H1 (cell line): ENCODE results near the gene TRIB2. TPM values are rescaled to one million over a fixed set of nuclear protein-coding genes. Genes with fewer than 3 reads are reported as not detected.

Experiments used
- CTCF ChIA-PET: fragments of 300-600 bp; sonication (Branson Sonifier 250); formaldehyde crosslinking; loops from one replicate; lab custom pipeline; 2021; ENCODE audit not compliant: partially characterized antibody; lab: Charles Lee
- POLR2A ChIA-PET: fragments of 300-600 bp; sonication (Branson Sonifier 250); formaldehyde crosslinking; loops from one replicate; lab custom pipeline; 2021; ENCODE audit warnings: inconsistent platforms; ENCODE audit not compliant: partially characterized antibody; lab: Charles Lee
- DNase-seq, 2 experiments: peaks; one replicate each; pipeline versions ENCODE4 v3.0.0 to v3.0.0-alpha.2; 2010 to 2022; ENCODE audit warnings: low spot score in 2 of 2, low read depth in 1 of 2, mixed read lengths in 1 of 2
- FAIRE-seq: peaks from 2 replicates; lab custom pipeline; 2011; peaks lifted over from hg19 to GRCh38; lab: Jason Lieb, UNC
- H2AFZ ChIP-seq: 2 replicates; pipeline ENCODE4 v1.8.1; 2012; ENCODE audit warnings: low read length, inconsistent platforms
- H2AK5ac ChIP-seq: 2 replicates; pipeline ENCODE4 v1.6.1; 2013; ENCODE audit warnings: low read depth, low read length
- H2BK120ac ChIP-seq: replicated peaks from 2 replicates; pipeline ENCODE3; 2013; ENCODE audit warnings: low read depth, low read length, inconsistent platforms
- H2BK12ac ChIP-seq: 2 replicates; pipeline ENCODE4 v1.6.1; 2013; ENCODE audit warnings: low read depth, low read length
- H2BK15ac ChIP-seq: 2 replicates; pipeline ENCODE4 v1.6.1; 2013; ENCODE audit warnings: low read length
- H2BK20ac ChIP-seq: 2 replicates; pipeline ENCODE4 v1.6.1; 2013; ENCODE audit warnings: low read length
- H2BK5ac ChIP-seq: 2 replicates; pipeline ENCODE4 v1.6.1; 2013; ENCODE audit warnings: low read depth, low read length
- H3K14ac ChIP-seq: 2 replicates; pipeline ENCODE4 v1.6.1; 2013; ENCODE audit warnings: inconsistent platforms; ENCODE audit not compliant: insufficient read length
- H3K18ac ChIP-seq: 2 replicates; pipeline ENCODE4 v1.6.1; 2013; ENCODE audit warnings: low read length; ENCODE audit errors: extremely low read depth
- H3K23ac ChIP-seq: 2 replicates; pipeline ENCODE4 v1.6.1; 2013; ENCODE audit warnings: inconsistent platforms; ENCODE audit not compliant: insufficient read length
- H3K23me2 ChIP-seq: 2 replicates; pipeline ENCODE4 v1.6.1; 2013; ENCODE audit warnings: low read depth, low read length
- H3K27ac ChIP-seq: 2 replicates; pipeline ENCODE4 v1.6.1; 2011; ENCODE audit warnings: low read depth, low read length, inconsistent platforms
- H3K27me3 ChIP-seq, 4 experiments: replicated peaks in 1 of 4; 1 replicate in 1 of 4; 2 replicates in 3 of 4; pipeline versions ENCODE4 v1.6.1 to v1.8.1; 2011 to 2013; ENCODE audit warnings: low read length in 3 of 4, mild to moderate bottlenecking in 3 of 4, inconsistent platforms in 2 of 4, mixed read lengths in 2 of 4, moderate library complexity in 1 of 4; ENCODE audit not compliant: control insufficient read depth in 3 of 4, insufficient read depth in 3 of 4; ENCODE audit errors: extremely low read depth in 1 of 4
- H3K36me3 ChIP-seq, 4 experiments: 2 replicates each; pipeline versions ENCODE4 v1.6.1 to v1.8.1; 2011 to 2013; ENCODE audit warnings: mild to moderate bottlenecking in 4 of 4, low read length in 3 of 4, moderate library complexity in 2 of 4, control low read depth in 1 of 4, inconsistent platforms in 1 of 4; ENCODE audit not compliant: insufficient read depth in 4 of 4, control insufficient read depth in 2 of 4
- H3K4ac ChIP-seq: replicated peaks from 2 replicates; pipeline ENCODE3; 2013; ENCODE audit warnings: low read length, low read depth, mixed read lengths, inconsistent platforms; ENCODE audit not compliant: insufficient read length
- H3K4me1 ChIP-seq, 4 experiments: replicated peaks in 1 of 4; 1 replicate in 1 of 4; 2 replicates in 3 of 4; pipeline versions ENCODE4 v1.6.1 to v1.8.1; 2011 to 2013; ENCODE audit warnings: low read length in 3 of 4, inconsistent platforms in 2 of 4, mixed read lengths in 1 of 4; ENCODE audit not compliant: insufficient read depth in 4 of 4, control insufficient read depth in 3 of 4
- H3K4me2 ChIP-seq, 2 experiments: 2 replicates each; pipeline versions ENCODE4 v1.6.1 to v1.8.1; 2011 to 2013; ENCODE audit warnings: low read depth in 2 of 2, low read length in 2 of 2, control low read depth in 1 of 2, inconsistent platforms in 1 of 2, mild to moderate bottlenecking in 1 of 2; ENCODE audit not compliant: insufficient read depth in 1 of 2
- H3K4me3 ChIP-seq, 4 experiments: fragments of 200-600, 300-600 bp in 1 of 4; sonication (generic), shearing (Covaris generic), sonication (Bioruptor Twin) in 1 of 4; 2 replicates each; pipeline versions ENCODE4 v1.5.1 to v1.8.1; 2011 to 2016; ENCODE audit warnings: low read length in 4 of 4, low read depth in 3 of 4, control low read depth in 2 of 4, inconsistent platforms in 2 of 4, mild to moderate bottlenecking in 2 of 4, mixed read lengths in 1 of 4, moderate library complexity in 1 of 4; ENCODE audit not compliant: insufficient read depth in 2 of 4; ENCODE audit errors: extremely low read depth in 1 of 4
- H3K56ac ChIP-seq: replicated peaks from 2 replicates; pipeline ENCODE3; 2013; ENCODE audit warnings: low read depth, mild to moderate bottlenecking, mixed read lengths, low read length, inconsistent platforms; ENCODE audit not compliant: insufficient read length
- H3K79me1 ChIP-seq: 2 replicates; pipeline ENCODE4 v1.6.1; 2013; ENCODE audit warnings: low read depth, low read length, control low read depth
- H3K79me2 ChIP-seq, 2 experiments: 2 replicates each; pipeline versions ENCODE4 v1.6.1 to v1.8.1; 2012 to 2013; ENCODE audit warnings: low read length in 2 of 2, mild to moderate bottlenecking in 2 of 2, inconsistent platforms in 1 of 2; ENCODE audit not compliant: insufficient read depth in 2 of 2, control insufficient read depth in 1 of 2
- H3K9ac ChIP-seq, 4 experiments: replicated peaks in 1 of 4; 1 replicate in 1 of 4; 2 replicates in 3 of 4; pipeline versions ENCODE4 v1.6.1 to v1.8.1; 2011 to 2013; ENCODE audit warnings: low read depth in 3 of 4, low read length in 3 of 4, control low read depth in 2 of 4, mild to moderate bottlenecking in 2 of 4, moderate library complexity in 2 of 4, inconsistent platforms in 1 of 4; ENCODE audit errors: extremely low read depth in 1 of 4
- H3K9me3 ChIP-seq, 2 experiments: 2 replicates each; pipeline versions ENCODE4 v1.6.1 to v1.8.1; 2012 to 2013; ENCODE audit warnings: mild to moderate bottlenecking in 2 of 2, moderate library complexity in 2 of 2, control low read depth in 1 of 2, inconsistent platforms in 1 of 2, low read depth in 1 of 2, low read length in 1 of 2, mixed read lengths in 1 of 2; ENCODE audit not compliant: insufficient read depth in 2 of 2
- H4K20me1 ChIP-seq, 2 experiments: replicated peaks in 1 of 2; 2 replicates each; pipeline versions ENCODE3 to v1.8.1; 2011 to 2013; ENCODE audit warnings: inconsistent platforms in 2 of 2, low read length in 2 of 2, mild to moderate bottlenecking in 1 of 2; ENCODE audit not compliant: insufficient read depth in 2 of 2, control insufficient read depth in 1 of 2
- H4K5ac ChIP-seq: 2 replicates; pipeline ENCODE4 v1.6.1; 2013; ENCODE audit warnings: low read length, low read depth, mixed read lengths, inconsistent platforms; ENCODE audit not compliant: insufficient read length
- H4K8ac ChIP-seq: 2 replicates; pipeline ENCODE4 v1.8.0; 2013; ENCODE audit warnings: mild to moderate bottlenecking, moderate library complexity, low read length, inconsistent platforms; ENCODE audit not compliant: insufficient read depth; ENCODE audit errors: extremely low read depth
- H4K91ac ChIP-seq: replicated peaks from 2 replicates; pipeline ENCODE3; 2013; ENCODE audit warnings: low read length, mixed read lengths, inconsistent platforms; ENCODE audit not compliant: insufficient read length
- JUND ChIP-seq: IDR thresholded peaks from 2 replicates; pipeline ENCODE4 v1.6.1; 2011; ENCODE audit warnings: mild to moderate bottlenecking, improper control_type of control experiment, low read length
- WGBS, 2 experiments: shearing (Covaris generic) in 1 of 2; methylation state at CpG; one replicate each; pipeline versions ENCODE4 v1.1.6 to v1.1.7; 2013 to 2015; ENCODE audit warnings: low lambda C conversion rate in 2 of 2, mixed read lengths in 2 of 2, inconsistent platforms in 1 of 2, low coverage in 1 of 2, missing lambda C conversion rate in 1 of 2; ENCODE audit not compliant: insufficient replicate concordance in 2 of 2, insufficient coverage in 1 of 2, insufficient read length in 1 of 2; ENCODE audit errors: extremely low coverage in 1 of 2, missing lambda C conversion rate in 1 of 2; 5-methylcytosine and 5-hydroxymethylcytosine counted together
- polyA plus RNA-seq, 7 experiments: library from polyadenylated mRNA; depleted of rRNA in 3 of 7; stranded (reverse) in 5 of 7; unstranded in 2 of 7; fragments of >200 nt in 5 of 7; fragments of 200-250 nt in 2 of 7; gene quantifications; 1 replicate in 5 of 7; 2 replicates in 1 of 7; 4 replicates in 1 of 7; pipeline versions ENCODE4 v1.2.1 to v1.2.3, GENCODE V29; 2011 to 2013; ENCODE audit warnings: missing spikeins in 2 of 7, mixed read lengths in 2 of 7
- total RNA-seq: library from RNA; stranded (reverse); fragmentation: NEBNext Ultra II Directional; extraction: Animal tissue kit (Norgen Biotek cat#: 25700); gene quantifications from 2 replicates; pipeline ENCODE4 v1.2.1, GENCODE V29; 2021

The TRIB2 gene
- total and polyA plus RNA-seq, 2 of the 8 experiments (the other 6 are each of a cell fraction or from before 2014, with no cell fraction given), result 40.8 to 57.0 TPM

- H4K20me1 ChIP-seq, result no peaks in the 10 kb centered on the region
- no peaks in the 10 kb centered on the region; a peak in 1 of 4 replicates for H3K9me3 ChIP-seq
- no peak overlapping the region for H3K18ac ChIP-seq
- CTCF ChIA-PET, result interaction anchor here (0.8 to 1.4 kb wide), 5 partner anchors 9 to 333 kb away, joined by 3 to 5 read pairs (median 4); partner anchors contain the start of gene TRIB2
- no peak overlapping the region for H3K9ac ChIP-seq
- no peaks in the 10 kb centered on the region for H3K27me3 ChIP-seq
- TF ChIP-seq JUND, result no peak
- TF ChIP-seq, all 59 proteins: peak for 0
- no peak overlapping the region for H2BK12ac ChIP-seq
- no peak overlapping the region for H2BK5ac ChIP-seq
- H4K91ac ChIP-seq, result no peak overlapping the region
- no peak overlapping the region for H4K8ac ChIP-seq
- no peak overlapping the region for H3K14ac ChIP-seq
- DNase-seq (no peak), FAIRE-seq (no peak)
- no peak overlapping the region for H4K5ac ChIP-seq
- no peak overlapping the region for H3K27ac ChIP-seq
- H3K4ac ChIP-seq, result no peak overlapping the region
- H3K56ac ChIP-seq, result no peak overlapping the region
- H3K23ac ChIP-seq, result no peak overlapping the region
- POLR2A ChIA-PET, result no interaction called here
- H2AK5ac ChIP-seq, result no peak overlapping the region
- 82% methylated on average over 4 of the region's 4 CpGs; no CpG with 5 or more reads in 1 of the 2 experiments for WGBS, 2 experiments
- no peaks in the 10 kb centered on the region for H3K4me1 ChIP-seq
- H3K4me3 ChIP-seq, result no peak overlapping the region
- H3K36me3 ChIP-seq, result no peaks in the 10 kb centered on the region
- no peaks in the 10 kb centered on the region for H3K23me2 ChIP-seq
- H2BK20ac ChIP-seq, result no peak overlapping the region
- no peaks in the 10 kb centered on the region for H3K79me1 ChIP-seq
- H2BK15ac ChIP-seq, result no peak overlapping the region
- no peak overlapping the region for H2BK120ac ChIP-seq
- no peak overlapping the region for H2AFZ ChIP-seq
- no peaks in the 10 kb centered on the region for H3K79me2 ChIP-seq
- H3K4me2 ChIP-seq, result no peak overlapping the region
These were observed 42.0 kb upstream of the TRIB2 start for GRCh38 chr2:12674644-12675328.
